PC-9 (cell line): ENCODE data around the gene CENPVL1. TPM values are rescaled to one million over a fixed set of nuclear protein-coding genes. Genes with fewer than 3 reads are reported as not detected.

Source experiments
- BruUV-seq: library from RNA; stranded (reverse); fragments of 400-500 nt; replicated peaks from 2 replicates; lab custom pipeline; 2021; lab: Mats Ljungman, UMichigan
- CTCF ChIA-PET: fragments of 300-600 bp; sonication (Branson Sonifier 250); formaldehyde crosslinking; loops from one replicate; lab custom pipeline; 2022; ENCODE audit warnings: antibody characterized with exemption; lab: Charles Lee
- POLR2A ChIA-PET: fragments of 300-600 bp; sonication (Branson Sonifier 250); formaldehyde crosslinking; loops from one replicate; lab custom pipeline; 2022; ENCODE audit warnings: antibody characterized with exemption; ENCODE audit not compliant: unreplicated experiment; lab: Charles Lee
- DNase-seq, 2 experiments: peaks; one replicate each; pipeline versions ENCODE4 v3.0.0 to v3.0.0-alpha.2; 2015 to 2022; ENCODE audit warnings: mixed read lengths in 1 of 2
- H2AFZ ChIP-seq: fragments of 200-600 bp; sonication (generic); 2 replicates; pipeline ENCODE4 v1.8.1; 2017; ENCODE audit warnings: antibody characterized with exemption
- H3F3A ChIP-seq: fragments of 200-600 bp; sonication (generic); 2 replicates; pipeline ENCODE4 v1.8.1; 2017; ENCODE audit warnings: antibody characterized with exemption, mild to moderate bottlenecking, low read depth; ENCODE audit not compliant: insufficient read depth
- H3K27ac ChIP-seq: fragments of 200-600 bp; sonication (generic); 2 replicates; pipeline ENCODE4 v1.6.1; 2016; ENCODE audit warnings: mixed run types
- H3K27me3 ChIP-seq: fragments of 200-600 bp; sonication (generic); 2 replicates; pipeline ENCODE4 v1.6.1; 2016; ENCODE audit warnings: low read depth, mixed run types; ENCODE audit not compliant: insufficient read depth
- H3K36me3 ChIP-seq: fragments of 200-600 bp; sonication (generic); 2 replicates; pipeline ENCODE4 v1.6.1; 2016; ENCODE audit warnings: low read depth, mixed run types
- H3K4me1 ChIP-seq: fragments of 200-600 bp; sonication (generic); replicated peaks from 2 replicates; pipeline ENCODE4 v1.6.1; 2016; ENCODE audit warnings: mixed run types; ENCODE audit not compliant: insufficient read depth
- H3K4me2 ChIP-seq: fragments of 200-600 bp; sonication (generic); 2 replicates; pipeline ENCODE4 v1.6.1; 2017; ENCODE audit warnings: mixed run types
- H3K4me3 ChIP-seq: fragments of 200-600 bp; sonication (generic); 2 replicates; pipeline ENCODE4 v1.6.1; 2016; ENCODE audit warnings: mixed run types
- H3K79me2 ChIP-seq: fragments of 200-600 bp; sonication (generic); 2 replicates; pipeline ENCODE4 v1.6.1; 2017; ENCODE audit warnings: low read depth, mixed run types
- H3K9me2 ChIP-seq: fragments of 200-600 bp; sonication (generic); 2 replicates; pipeline ENCODE4 v1.8.1; 2017; ENCODE audit warnings: mild to moderate bottlenecking; ENCODE audit not compliant: insufficient read depth
- H3K9me3 ChIP-seq: fragments of 200-600 bp; sonication (generic); 2 replicates; pipeline ENCODE4 v1.8.1; 2016; ENCODE audit warnings: low read depth; ENCODE audit not compliant: insufficient read depth
- H4K20me1 ChIP-seq: fragments of 200-600 bp; sonication (generic); 2 replicates; pipeline ENCODE4 v1.8.1; 2017; ENCODE audit not compliant: insufficient read depth
- CTCF ChIP-seq: fragments of 200-600 bp; sonication (generic); conservative IDR thresholded peaks from 2 replicates; pipeline ENCODE4 v1.6.1; 2017; ENCODE audit warnings: mixed run types, antibody characterized with exemption, mild to moderate bottlenecking, moderate library complexity
- EZH2 ChIP-seq: fragments of 200-600 bp; sonication (generic); IDR thresholded peaks from 2 replicates; pipeline ENCODE4 v1.8.0; 2017; ENCODE audit warnings: antibody characterized with exemption, low read depth
- intact Hi-C: fragments of 100-400 bp; cut with micrococcal nuclease; formaldehyde crosslinking; loops from one replicate; pipeline ENCODE4 v1.10.0; 2022; ENCODE audit not compliant: unreplicated experiment
- total RNA-seq: library from RNA; stranded (reverse); gene quantifications from 2 replicates; pipeline ENCODE4 v1.2.3, GENCODE V29; 2021

The CENPVL1 gene
- total RNA-seq, 1 experiment from 2014 or later, result not detected

GRCh38 chrX:51737091-51737490 is 26.8 kb downstream of the CENPVL1 start:
- no peak for TF ChIP-seq EZH2
- TF ChIP-seq CTCF, result no peak
- DNase-seq, result no peak
- no peaks in the 10 kb centered on the region for H3K36me3 ChIP-seq

GRCh38 chrX:51742586-51742985 is 32.3 kb downstream of the CENPVL1 start:
- no peak overlapping the region for H3K27ac ChIP-seq

More at GRCh38 chrX:51737091-51737490, 26.8 kb downstream of the CENPVL1 start:
- Histone ChIP-seq H2AFZ (no peak overlapping the region), H3K27ac (no peak overlapping the region), H3K4me1 (no peaks in the 10 kb centered on the region), H3K4me3 (no peak overlapping the region), H3K4me2 (no peak overlapping the region), H3K79me2 (no peaks in the 10 kb centered on the region), H3K9me2 (no peaks in the 10 kb centered on the region), H4K20me1 (no peaks in the 10 kb centered on the region), H3K9me3 (no peaks in the 10 kb centered on the region), H3K27me3 (no peaks in the 10 kb centered on the region), H3F3A (no peaks in the 10 kb centered on the region)
- ChIA-PET CTCF (no interaction called here), POLR2A (no interaction called here)
- no TSS peak for BruUV-seq
- intact Hi-C loops, result no loop called here

GRCh38 chrX:51743179-51743957 is 33.1 kb downstream of the CENPVL1 start, which contains the start of gene GSPT2:
TSS of gene GSPT2 (plus strand) at chrX:51743442. CDS start at chrX:51743627, 185 bp downstream.
- no peak within 1 kb of the TSS for H2AFZ ChIP-seq
- BruUV-seq, result no TSS peak
- H3K4me3 ChIP-seq, result no peak within 1 kb of the TSS
- H4K20me1 ChIP-seq, result no peaks in the 10 kb centered on the region
- H3K4me2 ChIP-seq, result no peak within 1 kb of the TSS
- TF ChIP-seq EZH2, result no peak
- TF ChIP-seq CTCF, result no peak
- ChIA-PET CTCF (no interaction called here), POLR2A (no interaction called here)
- H3K9me3 ChIP-seq, result no peaks in the 10 kb centered on the region
- H3K36me3 ChIP-seq, result no peaks in the 10 kb centered on the region
- H3K9me2 ChIP-seq, result no peaks in the 10 kb centered on the region
- H3K4me1 ChIP-seq, result no peaks in the 10 kb centered on the region
- peaks cover 10% of the 10 kb centered on the region; the same call in 1 of the 2 replicates for H3K27me3 ChIP-seq
- H3K27ac ChIP-seq, result no peak within 1 kb of the TSS
- intact Hi-C loops, result no loop called here
- no peaks in the 10 kb centered on the region for H3K79me2 ChIP-seq
- no peak for DNase-seq
- H3F3A ChIP-seq, result no peaks in the 10 kb centered on the region

More at GRCh38 chrX:51742586-51742985, 32.3 kb downstream of the CENPVL1 start:
- H3K4me2 ChIP-seq, result no peak overlapping the region
- no peaks in the 10 kb centered on the region for H3K79me2 ChIP-seq
- H3F3A ChIP-seq, result no peaks in the 10 kb centered on the region
- no peak overlapping the region for H3K4me3 ChIP-seq
- no peaks in the 10 kb centered on the region for H3K9me3 ChIP-seq
- ChIA-PET POLR2A (no interaction called here), CTCF (no interaction called here)
- H2AFZ ChIP-seq, result no peak overlapping the region
- no peaks in the 10 kb centered on the region for H3K4me1 ChIP-seq
- peaks cover 10% of the 10 kb centered on the region; the same call in 1 of the 2 replicates for H3K27me3 ChIP-seq
- no TSS peak for BruUV-seq
- no peak for DNase-seq
- H4K20me1 ChIP-seq, result no peaks in the 10 kb centered on the region
- TF ChIP-seq CTCF (no peak), EZH2 (no peak)
- no peaks in the 10 kb centered on the region for H3K9me2 ChIP-seq
- H3K36me3 ChIP-seq, result no peaks in the 10 kb centered on the region
- intact Hi-C loops, result no loop called here
